GM20000 (cell line): ENCODE measurements around the gene RNF133.

Source experiments
- DNase-seq: peaks from one replicate; pipeline ENCODE4 v3.0.0; 2012; ENCODE audit warnings: low spot score
- TF ChIP-seq, protein P1 (sequence below): IDR thresholded peaks from 2 replicates; pipeline ENCODE4 v1.5.1; 2012; ENCODE audit warnings: mild to moderate bottlenecking, control low read depth; ENCODE audit errors: extremely low read depth, missing control alignments

RNF133 gene

GRCh38 chr7:122699017-122699416 lies at the start of gene RNF133:
RNF133 (minus strand) TSS chr7:122699117; CDS start chr7:122698918, 199 bp downstream.
- DNase-seq = no peak

GRCh38 chr7:122748195-122748594 lies 49.3 kb upstream of the RNF133 start:
- TF ChIP-seq, protein P1, sequence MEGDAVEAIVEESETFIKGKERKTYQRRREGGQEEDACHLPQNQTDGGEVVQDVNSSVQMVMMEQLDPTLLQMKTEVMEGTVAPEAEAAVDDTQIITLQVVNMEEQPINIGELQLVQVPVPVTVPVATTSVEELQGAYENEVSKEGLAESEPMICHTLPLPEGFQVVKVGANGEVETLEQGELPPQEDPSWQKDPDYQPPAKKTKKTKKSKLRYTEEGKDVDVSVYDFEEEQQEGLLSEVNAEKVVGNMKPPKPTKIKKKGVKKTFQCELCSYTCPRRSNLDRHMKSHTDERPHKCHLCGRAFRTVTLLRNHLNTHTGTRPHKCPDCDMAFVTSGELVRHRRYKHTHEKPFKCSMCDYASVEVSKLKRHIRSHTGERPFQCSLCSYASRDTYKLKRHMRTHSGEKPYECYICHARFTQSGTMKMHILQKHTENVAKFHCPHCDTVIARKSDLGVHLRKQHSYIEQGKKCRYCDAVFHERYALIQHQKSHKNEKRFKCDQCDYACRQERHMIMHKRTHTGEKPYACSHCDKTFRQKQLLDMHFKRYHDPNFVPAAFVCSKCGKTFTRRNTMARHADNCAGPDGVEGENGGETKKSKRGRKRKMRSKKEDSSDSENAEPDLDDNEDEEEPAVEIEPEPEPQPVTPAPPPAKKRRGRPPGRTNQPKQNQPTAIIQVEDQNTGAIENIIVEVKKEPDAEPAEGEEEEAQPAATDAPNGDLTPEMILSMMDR = no peak
- no peak for DNase-seq

More at GRCh38 chr7:122699017-122699416, at the start of gene RNF133:
- TF ChIP-seq, protein P1 = no peak

DNA sequence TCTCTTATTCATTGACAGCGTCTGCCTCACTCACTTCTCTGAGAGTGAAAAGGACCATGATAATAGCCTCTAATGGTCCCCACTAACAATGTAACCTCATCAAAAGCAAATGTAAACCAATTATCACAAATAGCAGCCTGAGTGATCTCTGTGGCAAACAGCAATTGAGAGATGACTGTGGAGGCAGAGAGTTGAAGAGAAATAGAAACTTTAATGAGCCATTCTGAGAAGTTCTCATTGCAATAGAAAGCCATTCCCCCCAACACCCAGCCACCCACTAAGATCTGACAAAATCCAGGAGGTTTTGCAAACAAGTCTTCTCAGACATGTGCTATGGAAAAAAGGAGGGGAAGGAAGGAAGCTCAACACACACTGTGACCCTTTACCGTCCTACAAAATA lies 48.0 kb upstream of the RNF133 start:
- TF ChIP-seq, protein P1 = no peak
- no peak for DNase-seq

- DNase-seq = no peak
- TF ChIP-seq, protein P1 = no peak
Observed at GRCh38 chr7:122743211-122743610, 44.3 kb upstream of the RNF133 start.

GRCh38 chr7:122738947-122739346 lies 40.0 kb upstream of the RNF133 start:
- no peak for DNase-seq
- TF ChIP-seq, protein P1 = no peak

GRCh38 chr7:122736183-122736582 lies 37.3 kb upstream of the RNF133 start:
- no peak for DNase-seq
- TF ChIP-seq, protein P1 = no peak

GRCh38 chr7:122727759-122728158 lies 28.8 kb upstream of the RNF133 start:
- no peak for DNase-seq
- TF ChIP-seq, protein P1 = no peak
